Daoy (cell line): Measurements from ENCODE around the gene MRPL12. TPM values are rescaled to one million over a fixed set of nuclear protein-coding genes. Genes with fewer than 3 reads are reported as not detected.
"Not testable (repeated sequence)": the region's sequence is repeated elsewhere in the genome, so short reads cannot be mapped to it uniquely, and the experiment has no call there.

ENCODE experiments used
- DNase-seq: peaks from one replicate; pipeline ENCODE4 v3.0.0-alpha.2; 2015; ENCODE audit warnings: low read depth
- total RNA-seq: library from RNA; depleted of rRNA; stranded (reverse); fragments of >200 nt; shearing (Covaris generic); gene quantifications from 2 replicates; pipeline ENCODE4 v1.2.3, GENCODE V29; 2014

The MRPL12 gene
- total RNA-seq, 1 experiment from 2014 or later: 19.3 TPM

GRCh38 chr17:81716674-81716996 is 13.5 kb downstream of the MRPL12 start:
- no peak for DNase-seq

- no peak for DNase-seq
Observed at GRCh38 chr17:81717049-81717765, 14.0 kb downstream of the MRPL12 start.

- DNase-seq: no peak
Observed at GRCh38 chr17:81717766-81718089, 14.6 kb downstream of the MRPL12 start.

- no peak for DNase-seq
Observed at GRCh38 chr17:81719410-81720266, 16.5 kb downstream of the MRPL12 start.

- DNase-seq: no peak
Observed at GRCh38 chr17:81720267-81721071, 17.3 kb downstream of the MRPL12 start.

GRCh38 chr17:81722184-81723120 is 19.3 kb downstream of the MRPL12 start:
- no peak for DNase-seq

GRCh38 chr17:81723651-81724209 is 20.6 kb downstream of the MRPL12 start:
- DNase-seq: no peak

GRCh38 chr17:81725439-81725838 is 22.3 kb downstream of the MRPL12 start:
- DNase-seq: no peak

GRCh38 chr17:81726004-81726403 is 22.8 kb downstream of the MRPL12 start:
- no peak for DNase-seq

- no peak for DNase-seq
Observed at GRCh38 chr17:81727324-81728031, 24.3 kb downstream of the MRPL12 start.

- DNase-seq: peak; percentile 85
Observed at GRCh38 chr17:81733507-81734404, 30.6 kb downstream of the MRPL12 start.

GRCh38 chr17:81734405-81735263 is 31.5 kb downstream of the MRPL12 start:
- no peak for DNase-seq

- peak; percentile 59 for DNase-seq
Observed at GRCh38 chr17:81735264-81736102, 32.3 kb downstream of the MRPL12 start.

- DNase-seq: no peak
Observed at GRCh38 chr17:81737947-81738800, 35.0 kb downstream of the MRPL12 start.

GRCh38 chr17:81738801-81739393 is 35.7 kb downstream of the MRPL12 start:
- DNase-seq: no peak

GRCh38 chr17:81739593-81739992 is 36.4 kb downstream of the MRPL12 start:
- not testable (repeated sequence) for DNase-seq
